H1 (cell line): ENCODE results near the gene CA5A. TPM values are rescaled to one million over a fixed set of nuclear protein-coding genes. Genes with fewer than 3 reads are reported as not detected.

Experiments used
- CTCF ChIA-PET: fragments of 300-600 bp; sonication (Branson Sonifier 250); formaldehyde crosslinking; loops from one replicate; lab custom pipeline; 2021; ENCODE audit not compliant: partially characterized antibody; lab: Charles Lee
- POLR2A ChIA-PET: fragments of 300-600 bp; sonication (Branson Sonifier 250); formaldehyde crosslinking; loops from one replicate; lab custom pipeline; 2021; ENCODE audit warnings: inconsistent platforms; ENCODE audit not compliant: partially characterized antibody; lab: Charles Lee
- DNase-seq, 2 experiments: peaks; one replicate each; pipeline versions ENCODE4 v3.0.0 to v3.0.0-alpha.2; 2010 to 2022; ENCODE audit warnings: low spot score in 2 of 2, low read depth in 1 of 2, mixed read lengths in 1 of 2
- FAIRE-seq: peaks from 2 replicates; lab custom pipeline; 2011; peaks lifted over from hg19 to GRCh38; lab: Jason Lieb, UNC
- H2AFZ ChIP-seq: 2 replicates; pipeline ENCODE4 v1.8.1; 2012; ENCODE audit warnings: low read length, inconsistent platforms
- H2AK5ac ChIP-seq: 2 replicates; pipeline ENCODE4 v1.6.1; 2013; ENCODE audit warnings: low read depth, low read length
- H2BK120ac ChIP-seq: replicated peaks from 2 replicates; pipeline ENCODE3; 2013; ENCODE audit warnings: low read depth, low read length, inconsistent platforms
- H2BK12ac ChIP-seq: 2 replicates; pipeline ENCODE4 v1.6.1; 2013; ENCODE audit warnings: low read depth, low read length
- H2BK15ac ChIP-seq: 2 replicates; pipeline ENCODE4 v1.6.1; 2013; ENCODE audit warnings: low read length
- H2BK20ac ChIP-seq: 2 replicates; pipeline ENCODE4 v1.6.1; 2013; ENCODE audit warnings: low read length
- H2BK5ac ChIP-seq: 2 replicates; pipeline ENCODE4 v1.6.1; 2013; ENCODE audit warnings: low read depth, low read length
- H3K14ac ChIP-seq: 2 replicates; pipeline ENCODE4 v1.6.1; 2013; ENCODE audit warnings: inconsistent platforms; ENCODE audit not compliant: insufficient read length
- H3K18ac ChIP-seq: 2 replicates; pipeline ENCODE4 v1.6.1; 2013; ENCODE audit warnings: low read length; ENCODE audit errors: extremely low read depth
- H3K23ac ChIP-seq: 2 replicates; pipeline ENCODE4 v1.6.1; 2013; ENCODE audit warnings: inconsistent platforms; ENCODE audit not compliant: insufficient read length
- H3K23me2 ChIP-seq: 2 replicates; pipeline ENCODE4 v1.6.1; 2013; ENCODE audit warnings: low read depth, low read length
- H3K27ac ChIP-seq: 2 replicates; pipeline ENCODE4 v1.6.1; 2011; ENCODE audit warnings: low read depth, low read length, inconsistent platforms
- H3K27me3 ChIP-seq, 4 experiments: replicated peaks in 1 of 4; 1 replicate in 1 of 4; 2 replicates in 3 of 4; pipeline versions ENCODE4 v1.6.1 to v1.8.1; 2011 to 2013; ENCODE audit warnings: low read length in 3 of 4, mild to moderate bottlenecking in 3 of 4, inconsistent platforms in 2 of 4, mixed read lengths in 2 of 4, moderate library complexity in 1 of 4; ENCODE audit not compliant: control insufficient read depth in 3 of 4, insufficient read depth in 3 of 4; ENCODE audit errors: extremely low read depth in 1 of 4
- H3K36me3 ChIP-seq, 4 experiments: 2 replicates each; pipeline versions ENCODE4 v1.6.1 to v1.8.1; 2011 to 2013; ENCODE audit warnings: mild to moderate bottlenecking in 4 of 4, low read length in 3 of 4, moderate library complexity in 2 of 4, control low read depth in 1 of 4, inconsistent platforms in 1 of 4; ENCODE audit not compliant: insufficient read depth in 4 of 4, control insufficient read depth in 2 of 4
- H3K4ac ChIP-seq: replicated peaks from 2 replicates; pipeline ENCODE3; 2013; ENCODE audit warnings: low read length, low read depth, mixed read lengths, inconsistent platforms; ENCODE audit not compliant: insufficient read length
- H3K4me1 ChIP-seq, 4 experiments: replicated peaks in 1 of 4; 1 replicate in 1 of 4; 2 replicates in 3 of 4; pipeline versions ENCODE4 v1.6.1 to v1.8.1; 2011 to 2013; ENCODE audit warnings: low read length in 3 of 4, inconsistent platforms in 2 of 4, mixed read lengths in 1 of 4; ENCODE audit not compliant: insufficient read depth in 4 of 4, control insufficient read depth in 3 of 4
- H3K4me2 ChIP-seq, 2 experiments: 2 replicates each; pipeline versions ENCODE4 v1.6.1 to v1.8.1; 2011 to 2013; ENCODE audit warnings: low read depth in 2 of 2, low read length in 2 of 2, control low read depth in 1 of 2, inconsistent platforms in 1 of 2, mild to moderate bottlenecking in 1 of 2; ENCODE audit not compliant: insufficient read depth in 1 of 2
- H3K4me3 ChIP-seq, 4 experiments: fragments of 200-600, 300-600 bp in 1 of 4; sonication (generic), shearing (Covaris generic), sonication (Bioruptor Twin) in 1 of 4; 2 replicates each; pipeline versions ENCODE4 v1.5.1 to v1.8.1; 2011 to 2016; ENCODE audit warnings: low read length in 4 of 4, low read depth in 3 of 4, control low read depth in 2 of 4, inconsistent platforms in 2 of 4, mild to moderate bottlenecking in 2 of 4, mixed read lengths in 1 of 4, moderate library complexity in 1 of 4; ENCODE audit not compliant: insufficient read depth in 2 of 4; ENCODE audit errors: extremely low read depth in 1 of 4
- H3K56ac ChIP-seq: replicated peaks from 2 replicates; pipeline ENCODE3; 2013; ENCODE audit warnings: low read depth, mild to moderate bottlenecking, mixed read lengths, low read length, inconsistent platforms; ENCODE audit not compliant: insufficient read length
- H3K79me1 ChIP-seq: 2 replicates; pipeline ENCODE4 v1.6.1; 2013; ENCODE audit warnings: low read depth, low read length, control low read depth
- H3K79me2 ChIP-seq, 2 experiments: 2 replicates each; pipeline versions ENCODE4 v1.6.1 to v1.8.1; 2012 to 2013; ENCODE audit warnings: low read length in 2 of 2, mild to moderate bottlenecking in 2 of 2, inconsistent platforms in 1 of 2; ENCODE audit not compliant: insufficient read depth in 2 of 2, control insufficient read depth in 1 of 2
- H3K9ac ChIP-seq, 4 experiments: replicated peaks in 1 of 4; 1 replicate in 1 of 4; 2 replicates in 3 of 4; pipeline versions ENCODE4 v1.6.1 to v1.8.1; 2011 to 2013; ENCODE audit warnings: low read depth in 3 of 4, low read length in 3 of 4, control low read depth in 2 of 4, mild to moderate bottlenecking in 2 of 4, moderate library complexity in 2 of 4, inconsistent platforms in 1 of 4; ENCODE audit errors: extremely low read depth in 1 of 4
- H3K9me3 ChIP-seq, 2 experiments: 2 replicates each; pipeline versions ENCODE4 v1.6.1 to v1.8.1; 2012 to 2013; ENCODE audit warnings: mild to moderate bottlenecking in 2 of 2, moderate library complexity in 2 of 2, control low read depth in 1 of 2, inconsistent platforms in 1 of 2, low read depth in 1 of 2, low read length in 1 of 2, mixed read lengths in 1 of 2; ENCODE audit not compliant: insufficient read depth in 2 of 2
- H4K20me1 ChIP-seq, 2 experiments: replicated peaks in 1 of 2; 2 replicates each; pipeline versions ENCODE3 to v1.8.1; 2011 to 2013; ENCODE audit warnings: inconsistent platforms in 2 of 2, low read length in 2 of 2, mild to moderate bottlenecking in 1 of 2; ENCODE audit not compliant: insufficient read depth in 2 of 2, control insufficient read depth in 1 of 2
- H4K5ac ChIP-seq: 2 replicates; pipeline ENCODE4 v1.6.1; 2013; ENCODE audit warnings: low read length, low read depth, mixed read lengths, inconsistent platforms; ENCODE audit not compliant: insufficient read length
- H4K8ac ChIP-seq: 2 replicates; pipeline ENCODE4 v1.8.0; 2013; ENCODE audit warnings: mild to moderate bottlenecking, moderate library complexity, low read length, inconsistent platforms; ENCODE audit not compliant: insufficient read depth; ENCODE audit errors: extremely low read depth
- H4K91ac ChIP-seq: replicated peaks from 2 replicates; pipeline ENCODE3; 2013; ENCODE audit warnings: low read length, mixed read lengths, inconsistent platforms; ENCODE audit not compliant: insufficient read length
- ASH2L ChIP-seq: fragments of 200-600, 300-600 bp; sonication (generic); IDR thresholded peaks from one replicate; pipeline ENCODE4 v1.7.1; 2017; ENCODE audit warnings: low read length
- BRCA1 ChIP-seq: IDR thresholded peaks from 2 replicates; pipeline ENCODE4 v1.6.1; 2012; ENCODE audit warnings: low read depth, low read length, improper control_type of control experiment
- EP300 ChIP-seq, 2 experiments: IDR thresholded peaks; 1 replicate in 1 of 2; 2 replicates in 1 of 2; pipeline ENCODE4 v1.6.1; 2011 to 2012; ENCODE audit warnings: low read depth in 2 of 2, low read length in 2 of 2, mild to moderate bottlenecking in 2 of 2, borderline replicate concordance in 1 of 2, inconsistent platforms in 1 of 2, moderate library complexity in 1 of 2
- KDM1A ChIP-seq: fragments of 200-600, 300-600 bp; sonication (generic); IDR thresholded peaks from 2 replicates; pipeline ENCODE4 v1.7.1; 2016; ENCODE audit warnings: mild to moderate bottlenecking, low read length, borderline replicate concordance
- POLR2A ChIP-seq, 2 experiments: IDR thresholded peaks; 1 replicate in 1 of 2; 2 replicates in 1 of 2; pipeline ENCODE4 v1.6.1; 2011; ENCODE audit warnings: low read depth in 2 of 2, low read length in 2 of 2, mild to moderate bottlenecking in 2 of 2; ENCODE audit errors: control extremely low read depth in 1 of 2
- RBBP5 ChIP-seq: IDR thresholded peaks from 2 replicates; pipeline ENCODE4 v1.7.1; 2012; ENCODE audit warnings: low read depth, mild to moderate bottlenecking, inconsistent platforms, low read length, moderate library complexity, borderline replicate concordance
- RFX5 ChIP-seq: IDR thresholded peaks from 2 replicates; pipeline ENCODE4 v1.6.1; 2011; ENCODE audit warnings: low read depth, low read length, improper control_type of control experiment, borderline replicate concordance
- TEAD4 ChIP-seq: IDR thresholded peaks from 2 replicates; pipeline ENCODE4 v1.6.1; 2012; ENCODE audit warnings: low read depth, low read length, inconsistent platforms, mixed read lengths
- YY1 ChIP-seq: IDR thresholded peaks from 2 replicates; pipeline ENCODE4 v1.6.1; 2011; ENCODE audit warnings: low read depth, mild to moderate bottlenecking, low read length
- ZNF274 ChIP-seq: IDR thresholded peaks from 2 replicates; pipeline ENCODE4 v1.7.0; 2012; ENCODE audit warnings: low read length, borderline replicate concordance; ENCODE audit errors: extremely low read depth
- WGBS, 2 experiments: shearing (Covaris generic) in 1 of 2; methylation state at CpG; one replicate each; pipeline versions ENCODE4 v1.1.6 to v1.1.7; 2013 to 2015; ENCODE audit warnings: low lambda C conversion rate in 2 of 2, mixed read lengths in 2 of 2, inconsistent platforms in 1 of 2, low coverage in 1 of 2, missing lambda C conversion rate in 1 of 2; ENCODE audit not compliant: insufficient replicate concordance in 2 of 2, insufficient coverage in 1 of 2, insufficient read length in 1 of 2; ENCODE audit errors: extremely low coverage in 1 of 2, missing lambda C conversion rate in 1 of 2; 5-methylcytosine and 5-hydroxymethylcytosine counted together
- polyA plus RNA-seq, 7 experiments: library from polyadenylated mRNA; depleted of rRNA in 3 of 7; stranded (reverse) in 5 of 7; unstranded in 2 of 7; fragments of >200 nt in 5 of 7; fragments of 200-250 nt in 2 of 7; gene quantifications; 1 replicate in 5 of 7; 2 replicates in 1 of 7; 4 replicates in 1 of 7; pipeline versions ENCODE4 v1.2.1 to v1.2.3, GENCODE V29; 2011 to 2013; ENCODE audit warnings: missing spikeins in 2 of 7, mixed read lengths in 2 of 7
- total RNA-seq: library from RNA; stranded (reverse); fragmentation: NEBNext Ultra II Directional; extraction: Animal tissue kit (Norgen Biotek cat#: 25700); gene quantifications from 2 replicates; pipeline ENCODE4 v1.2.1, GENCODE V29; 2021
- TF ChIP-seq, protein P1 (sequence below): IDR thresholded peaks from 2 replicates; pipeline ENCODE4 v1.6.1; 2011; ENCODE audit warnings: low read length, improper control_type of control experiment

Gene CA5A
- total and polyA plus RNA-seq, 2 of the 8 experiments (the other 6 are each of a cell fraction or from before 2014, with no cell fraction given) = not detected

DNA sequence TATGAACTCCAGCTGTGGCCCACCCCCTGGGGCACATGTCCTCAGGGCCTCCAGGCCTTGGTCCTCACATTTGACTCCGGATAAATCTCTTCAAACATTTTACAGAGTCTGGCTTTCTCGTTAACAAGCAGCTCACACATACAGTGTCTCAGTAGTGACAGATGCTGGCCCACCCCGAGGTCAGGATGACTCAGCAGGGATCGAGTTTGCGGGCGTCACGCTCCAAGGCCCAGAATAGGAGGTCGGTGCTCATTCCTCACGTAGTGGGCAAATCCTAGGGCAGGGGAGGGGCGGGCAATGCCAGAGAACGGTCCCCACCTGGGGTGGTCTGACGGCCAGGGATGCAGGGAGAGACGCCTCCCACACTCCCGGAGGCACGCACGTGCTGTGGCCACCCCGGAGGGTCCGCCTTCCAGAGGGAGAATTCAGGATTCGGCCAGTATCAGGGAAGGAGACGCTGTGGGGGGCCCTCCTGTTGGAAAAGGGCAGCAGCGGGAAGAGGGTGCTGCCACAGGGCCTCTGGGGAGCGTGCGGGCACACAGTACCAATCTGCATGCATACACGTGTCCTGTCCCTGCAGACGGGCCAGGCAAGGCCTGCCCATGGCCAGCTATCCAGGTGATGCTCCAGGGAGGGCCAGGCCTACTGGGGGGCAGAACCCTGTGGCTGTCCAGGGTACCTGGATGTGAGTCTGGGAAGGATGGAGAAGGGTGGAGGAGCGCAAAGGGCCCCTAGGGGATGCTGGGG, 75.6 kb downstream of the CA5A start:
- H4K91ac ChIP-seq = no peak overlapping the region
- DNase-seq (no peak), FAIRE-seq (no peak)
- no peak overlapping the region for H3K18ac ChIP-seq
- ChIA-PET POLR2A (interaction anchor here (1.0 to 27.1 kb wide), 5 partner anchors 5 to 82 kb away, joined by 3 to 507 read pairs (median 5); partner anchors contain the start of gene SLC7A5), CTCF (interaction anchor here (0.7 to 4.0 kb wide), 4 partner anchors 10 to 81 kb away, joined by 3 to 19 read pairs (median 12); no protein-coding TSS in a partner anchor)
- no peak overlapping the region for H2AK5ac ChIP-seq
- H4K20me1 ChIP-seq = peaks cover 6 to 16% of the 10 kb centered on the region in 2 experiments
- peaks cover 5% of the 10 kb centered on the region for H3K79me1 ChIP-seq
- 91% methylated on average over 23 of the region's 26 CpGs; no CpG with 5 or more reads in 1 of the 2 experiments for WGBS, 2 experiments
- H3K9me3 ChIP-seq = no peaks in the 10 kb centered on the region
- peaks cover 0 to 6% (median 0%) of the 10 kb centered on the region in 4 experiments; a peak in 3 of 7 replicates for H3K4me1 ChIP-seq
- H2BK120ac ChIP-seq = no peak overlapping the region
- H3K9ac ChIP-seq = no peak overlapping the region
- no peak overlapping the region for H3K27ac ChIP-seq
- H3K27me3 ChIP-seq = peaks cover 0 to 11% (median 4%) of the 10 kb centered on the region in 4 experiments; a peak in 3 of 7 replicates
- no peak overlapping the region for H2AFZ ChIP-seq
- H3K14ac ChIP-seq = no peak overlapping the region
- no peak overlapping the region for H3K4ac ChIP-seq
- no peak overlapping the region for H3K4me2 ChIP-seq
- no peak overlapping the region for H2BK12ac ChIP-seq
- peaks cover 0 to 23% (median under 1%) of the 10 kb centered on the region in 4 experiments; a peak in 4 of 8 replicates for H3K36me3 ChIP-seq
- H3K79me2 ChIP-seq = peaks cover 5 to 68% of the 10 kb centered on the region in 2 experiments; a peak in 3 of 4 replicates
- no peak overlapping the region for H4K5ac ChIP-seq
- H3K56ac ChIP-seq = no peak overlapping the region
- no peak overlapping the region for H2BK5ac ChIP-seq
- H3K23me2 ChIP-seq = no peaks in the 10 kb centered on the region
- H2BK20ac ChIP-seq = no peak overlapping the region
- H3K23ac ChIP-seq = no peak overlapping the region
- no peak overlapping the region for H3K4me3 ChIP-seq
- H4K8ac ChIP-seq = no peak overlapping the region
- H2BK15ac ChIP-seq = no peak overlapping the region
- TF ChIP-seq EP300 (IDR thresholded peaks at IDR 0.05; ENCODE audit: borderline replicate concordance in 1 of 2, low read depth in 2 of 2, low read length in 2 of 2) (no peak), KDM1A (no peak), ZNF274 (no peak), ASH2L (no peak), POLR2A (IDR thresholded peaks at IDR 0.05; ENCODE audit: control extremely low read depth in 1 of 2, low read depth in 2 of 2, low read length in 2 of 2) (no peak; a peak in 1 of 3 replicates), RFX5 (no peak), BRCA1 (no peak), YY1 (no peak), TEAD4 (no peak), RBBP5 (no peak)
- TF ChIP-seq, protein P1, sequence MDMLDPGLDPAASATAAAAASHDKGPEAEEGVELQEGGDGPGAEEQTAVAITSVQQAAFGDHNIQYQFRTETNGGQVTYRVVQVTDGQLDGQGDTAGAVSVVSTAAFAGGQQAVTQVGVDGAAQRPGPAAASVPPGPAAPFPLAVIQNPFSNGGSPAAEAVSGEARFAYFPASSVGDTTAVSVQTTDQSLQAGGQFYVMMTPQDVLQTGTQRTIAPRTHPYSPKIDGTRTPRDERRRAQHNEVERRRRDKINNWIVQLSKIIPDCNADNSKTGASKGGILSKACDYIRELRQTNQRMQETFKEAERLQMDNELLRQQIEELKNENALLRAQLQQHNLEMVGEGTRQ = no peak
